HG02610 (cell line): ENCODE data around the gene GBP4.

Experiments
- ATAC-seq: cut with Tn5 transposase; IDR thresholded peaks from one replicate; pipeline ENCODE4 v1.9.1; 2021; ENCODE audit warnings: mild to moderate bottlenecking, moderate library complexity; ENCODE audit not compliant: unreplicated experiment

The GBP4 gene

DNA sequence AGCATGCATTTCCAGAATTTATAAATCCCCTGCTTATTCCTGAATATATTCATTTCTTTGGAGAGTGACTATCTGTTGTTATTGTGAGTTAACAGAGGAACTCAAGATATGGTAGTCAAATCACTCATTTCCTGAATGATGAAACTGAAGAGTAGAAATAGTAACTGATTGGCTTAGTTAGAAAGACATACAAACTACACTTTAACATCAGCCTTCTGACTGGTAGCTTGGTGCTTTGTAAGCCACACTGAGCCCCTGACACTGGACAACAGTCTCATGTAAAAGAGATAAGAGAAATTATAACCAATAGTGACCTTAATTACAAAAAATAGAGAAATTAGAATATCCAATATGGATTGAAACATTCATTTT lies 27.7 kb downstream of the GBP4 start:
- ATAC-seq = no peak

DNA sequence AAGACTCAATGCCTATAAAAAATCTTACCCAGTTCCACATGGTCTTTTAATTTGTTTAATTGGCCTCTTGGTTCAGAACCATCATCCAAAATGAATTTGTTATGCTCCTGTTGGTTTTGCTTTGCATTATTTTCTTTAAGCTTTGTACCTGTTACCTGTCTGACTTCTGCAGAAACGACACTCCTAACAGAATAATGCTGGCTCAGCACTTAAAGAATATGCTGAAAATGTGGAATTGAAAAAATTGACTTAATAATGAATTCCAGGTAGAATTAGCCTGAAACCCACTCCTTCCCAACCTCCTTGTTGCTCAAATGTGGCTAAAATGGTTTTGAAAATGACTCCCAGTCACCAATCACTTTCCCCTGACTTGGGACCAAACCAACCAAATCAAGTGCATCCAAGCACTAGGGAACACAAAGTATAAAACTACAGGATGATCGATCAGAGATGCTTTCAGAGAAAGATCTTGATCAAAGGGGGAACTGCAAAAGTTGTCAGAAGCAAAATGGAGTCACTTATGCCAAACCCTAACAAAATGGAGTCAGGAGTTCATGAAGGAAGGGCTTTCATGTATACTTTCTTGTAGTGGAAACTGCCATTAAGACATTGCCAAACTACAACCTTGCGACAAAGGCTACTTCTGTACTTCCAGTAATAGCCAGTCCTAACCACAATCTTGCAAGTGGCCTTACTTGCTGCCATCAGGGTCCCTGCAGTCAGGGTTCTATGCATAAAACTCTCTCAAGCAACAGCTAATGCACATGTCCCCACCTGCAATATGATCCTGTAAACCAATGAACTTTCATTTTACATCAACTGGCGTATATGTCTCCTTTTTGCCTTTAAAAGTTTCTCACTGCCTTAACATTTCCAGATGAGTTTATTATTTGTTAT lies 28.3 kb downstream of the GBP4 start:
- ATAC-seq = no peak

DNA sequence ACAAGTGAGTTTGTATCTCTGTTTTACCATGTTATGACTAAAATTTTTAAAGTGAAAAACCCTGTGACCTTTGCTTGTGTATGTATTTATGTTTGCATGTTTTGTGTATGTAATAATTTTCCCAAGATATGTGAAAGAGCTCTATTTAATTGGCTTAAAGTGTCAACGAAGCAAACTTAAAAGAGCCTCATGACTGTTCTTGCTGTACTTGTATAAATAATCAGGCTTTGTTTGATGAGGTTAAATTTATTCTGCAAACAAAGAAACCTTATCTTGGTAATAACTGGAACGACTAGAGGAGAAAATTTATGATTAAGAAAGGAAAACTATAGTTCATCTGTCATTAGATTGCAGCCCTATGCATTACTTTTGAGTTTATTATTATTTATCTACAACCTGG lies 29.6 kb downstream of the GBP4 start:
- ATAC-seq = no peak

DNA sequence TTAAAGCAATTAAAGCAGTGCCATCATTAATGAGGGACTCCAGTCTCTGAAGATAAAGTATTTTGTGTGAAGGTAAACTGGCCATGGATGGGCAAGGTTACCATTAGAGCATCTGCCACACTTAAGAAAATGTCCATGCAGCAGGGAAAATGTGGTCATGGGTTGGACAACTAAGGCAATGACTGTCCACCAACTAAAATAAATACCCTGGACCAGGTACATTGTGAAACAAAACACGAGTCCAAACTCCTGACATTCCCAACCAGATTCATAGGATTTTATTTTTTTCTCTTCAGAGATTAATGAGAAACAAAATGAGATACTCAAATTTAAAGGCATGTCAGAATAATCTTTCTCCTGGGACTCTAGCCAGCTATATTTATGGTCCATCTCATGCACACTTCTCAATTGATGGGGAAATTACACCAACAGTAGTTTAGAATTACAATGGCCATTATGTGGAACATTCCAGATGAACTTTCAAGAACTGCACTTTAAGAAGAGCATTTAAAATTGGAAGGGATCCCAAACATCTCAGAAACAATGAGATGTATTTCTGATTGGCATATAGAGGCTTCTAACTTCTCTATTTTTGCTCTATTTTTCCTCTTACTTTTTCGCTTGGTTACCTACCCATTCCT lies 31.0 kb downstream of the GBP4 start:
- no peak for ATAC-seq

DNA sequence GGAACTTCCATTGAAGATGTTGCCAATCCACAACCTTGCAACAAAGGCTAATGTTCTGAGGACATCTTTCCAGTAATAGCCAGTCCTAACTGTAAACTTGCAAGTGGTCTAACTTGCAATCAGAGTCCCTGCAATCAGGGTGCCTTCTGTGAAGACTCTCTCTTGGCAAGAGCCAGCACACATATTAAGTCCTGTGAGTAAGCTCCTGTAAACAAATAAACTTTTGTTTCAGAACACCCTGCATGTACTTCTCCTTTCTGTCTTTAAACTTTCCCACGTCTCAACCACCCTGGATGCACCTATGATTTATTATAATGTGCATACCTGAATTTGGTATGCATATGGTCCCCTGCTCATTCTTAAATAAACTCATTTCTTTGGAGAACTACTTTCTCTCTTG lies 32.0 kb downstream of the GBP4 start:
- no peak for ATAC-seq

DNA sequence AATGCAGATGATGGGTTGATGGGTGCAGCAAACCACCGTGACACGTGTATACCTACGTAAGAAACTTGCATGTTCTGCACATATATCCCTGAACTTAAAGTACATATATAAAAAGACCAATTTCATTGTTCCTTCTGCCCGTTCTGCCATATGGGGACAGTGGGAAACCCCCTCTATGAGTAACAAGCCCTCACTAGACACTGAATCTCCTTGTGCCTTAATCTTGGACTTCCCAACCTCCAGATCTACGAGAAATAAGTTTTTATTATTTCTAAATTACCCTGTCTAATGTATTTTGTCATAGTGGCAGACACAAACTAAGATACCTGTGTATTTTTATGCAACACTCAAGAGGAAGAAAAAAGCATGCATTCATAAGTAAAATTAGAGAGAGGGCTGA lies 32.9 kb downstream of the GBP4 start:
- ATAC-seq = no peak

DNA sequence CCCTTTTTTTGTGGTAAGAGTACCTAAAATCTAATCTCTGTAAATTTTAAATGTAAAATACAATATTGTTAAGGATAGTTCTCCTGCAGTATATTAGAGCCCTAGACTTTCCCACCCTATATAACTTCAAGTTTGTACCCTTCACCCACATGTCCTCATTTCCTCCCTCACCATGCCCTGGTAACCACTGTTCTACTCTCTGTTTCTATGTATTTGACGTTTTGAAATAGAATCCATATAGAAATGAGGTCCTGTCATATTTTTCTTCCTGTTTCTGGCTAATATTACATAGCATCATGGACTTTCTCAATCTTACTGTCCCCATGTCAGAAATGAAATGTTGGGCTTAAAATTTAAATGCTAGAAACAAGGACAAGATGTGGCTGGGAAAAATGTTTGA lies 47.7 kb downstream of the GBP4 start:
- no peak for ATAC-seq

DNA sequence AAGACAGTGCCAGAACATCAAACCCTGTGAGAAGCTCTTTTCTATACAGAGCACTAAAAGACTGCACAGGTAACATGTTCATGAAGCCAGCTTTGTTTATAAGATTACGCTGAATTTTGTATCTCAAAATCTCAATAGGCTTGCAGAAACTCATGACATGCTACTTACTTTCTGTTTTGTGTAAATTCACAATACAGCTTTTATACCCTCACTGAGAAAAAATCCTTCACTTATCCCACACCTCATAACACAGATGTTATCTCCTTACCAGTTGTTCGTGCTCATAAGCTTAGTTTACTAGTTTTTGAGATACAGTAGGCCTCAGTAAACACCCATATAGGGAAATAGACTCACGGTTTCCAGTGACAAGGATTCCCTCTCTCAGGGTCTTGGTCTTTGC lies 48.8 kb downstream of the GBP4 start:
- ATAC-seq = no peak

DNA sequence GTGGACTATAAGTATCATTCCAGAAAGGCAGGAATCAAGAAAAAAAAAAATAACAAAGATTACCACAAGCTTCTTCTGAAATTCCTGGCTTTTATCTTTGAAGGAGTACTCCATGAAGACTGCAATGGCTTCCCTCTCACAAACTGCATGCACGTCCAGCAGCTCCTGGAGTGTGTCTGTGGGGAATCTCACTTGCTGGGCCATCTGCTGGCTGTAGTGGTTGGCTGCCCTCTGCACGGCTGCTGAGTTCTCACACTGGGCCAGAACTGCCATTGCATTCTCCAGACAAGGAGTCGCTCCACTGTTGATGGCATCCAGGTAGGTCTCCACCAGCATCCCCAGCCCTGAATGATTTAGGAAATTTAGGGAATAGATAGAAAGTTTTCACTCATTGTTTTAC lies 49.5 kb downstream of the GBP4 start:
- ATAC-seq = no peak

DNA sequence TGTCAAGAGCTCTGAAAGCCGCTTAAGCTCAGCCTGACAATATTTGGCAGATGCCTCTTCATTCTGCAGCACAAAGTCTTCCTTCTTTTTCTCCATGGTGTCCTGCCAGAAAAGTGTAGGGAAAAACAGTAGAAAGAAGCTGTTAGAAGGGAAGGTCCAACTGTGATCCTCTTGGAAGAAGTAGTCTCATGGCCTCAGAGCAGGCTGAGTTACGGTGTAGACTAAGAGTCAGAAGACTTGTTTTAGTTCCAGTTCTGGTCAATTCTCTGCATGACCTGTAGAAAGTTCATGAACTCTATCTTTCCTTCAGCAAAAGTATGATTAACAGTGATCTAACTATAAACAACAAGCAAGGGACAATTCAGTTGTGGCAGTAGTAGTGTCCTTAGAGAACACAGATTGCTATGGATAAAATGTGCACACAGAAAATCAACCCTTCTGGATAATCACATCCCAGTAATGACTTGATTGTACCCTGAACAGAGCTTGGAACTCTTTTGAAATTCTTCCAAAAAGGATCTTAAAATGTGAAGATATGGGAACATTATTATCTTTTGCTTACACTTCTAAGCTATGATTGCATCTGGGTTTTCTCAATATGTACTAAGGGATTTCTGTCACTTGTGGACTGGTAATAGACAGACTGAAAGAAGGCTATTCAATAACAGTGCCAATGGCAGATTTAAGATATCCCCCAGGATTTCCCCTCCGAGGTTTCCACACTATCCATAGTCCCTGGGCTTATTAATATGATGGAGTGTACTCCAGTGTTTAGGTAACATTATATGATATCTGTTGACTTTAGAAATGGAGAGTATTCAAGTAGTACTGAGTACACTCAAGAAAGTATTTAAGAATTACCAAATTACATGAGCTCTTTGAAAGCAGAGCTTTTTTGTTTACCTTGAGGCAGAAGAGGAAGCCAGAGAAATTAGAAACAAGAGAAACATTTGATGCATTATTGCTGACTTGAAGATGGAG lies 50.8 kb downstream of the GBP4 start:
- no peak for ATAC-seq

DNA sequence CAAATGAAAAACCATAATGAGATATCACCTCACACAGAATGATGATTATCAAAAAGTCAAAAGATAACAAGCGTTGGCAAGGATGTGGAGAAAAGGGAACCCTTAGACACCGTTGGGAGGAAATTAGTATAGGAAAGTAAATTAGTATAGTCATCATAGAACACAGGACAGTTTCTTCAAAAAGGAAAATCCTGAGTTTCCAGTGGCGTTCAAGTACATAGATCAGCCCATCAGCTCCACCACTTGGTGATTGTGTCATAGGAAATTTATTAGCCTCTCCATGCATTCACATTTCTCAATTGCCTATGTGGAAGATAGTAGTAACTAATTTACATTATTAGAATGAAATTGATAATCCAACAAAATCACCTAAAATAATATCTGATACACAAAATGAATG lies 52.0 kb downstream of the GBP4 start:
- ATAC-seq = no peak

DNA sequence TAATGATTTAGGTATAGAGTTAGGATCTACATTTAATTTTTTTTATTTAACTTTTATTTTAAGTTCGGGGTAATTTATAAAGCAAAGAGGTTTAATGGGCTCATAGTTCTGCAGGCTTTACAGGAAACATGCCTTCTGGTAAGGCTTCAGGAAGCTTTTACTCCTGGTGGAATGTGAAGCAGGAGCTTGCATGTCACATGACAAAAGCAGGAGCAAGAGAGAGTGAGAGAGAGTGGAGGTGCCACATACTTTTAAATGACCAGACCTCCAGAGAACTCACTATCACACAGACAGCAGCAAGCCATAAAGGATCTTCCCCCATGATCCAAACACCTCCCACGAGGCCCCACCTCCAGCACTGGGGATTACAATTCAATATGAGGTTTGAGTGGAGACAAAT lies 55.3 kb downstream of the GBP4 start:
- no peak for ATAC-seq

DNA sequence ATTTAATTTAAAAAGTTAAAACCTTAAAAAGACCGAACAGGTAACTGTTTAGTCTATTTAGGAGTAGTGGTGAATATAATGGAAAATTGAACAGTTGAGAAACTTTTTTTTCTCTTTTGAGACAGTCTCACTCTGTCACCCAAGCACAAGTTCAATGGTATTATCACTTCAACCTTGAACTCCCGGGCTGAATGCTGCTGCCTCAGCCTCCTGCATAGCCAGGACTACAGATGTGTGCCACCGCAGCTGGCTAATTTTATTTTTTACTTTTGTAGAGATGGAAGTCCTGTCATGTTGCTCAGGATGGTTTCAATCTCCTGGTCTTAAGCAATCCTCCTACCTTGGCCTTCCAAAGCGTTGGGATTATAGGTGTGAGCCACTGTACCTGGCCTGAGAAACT lies 56.6 kb downstream of the GBP4 start:
- no peak for ATAC-seq

DNA sequence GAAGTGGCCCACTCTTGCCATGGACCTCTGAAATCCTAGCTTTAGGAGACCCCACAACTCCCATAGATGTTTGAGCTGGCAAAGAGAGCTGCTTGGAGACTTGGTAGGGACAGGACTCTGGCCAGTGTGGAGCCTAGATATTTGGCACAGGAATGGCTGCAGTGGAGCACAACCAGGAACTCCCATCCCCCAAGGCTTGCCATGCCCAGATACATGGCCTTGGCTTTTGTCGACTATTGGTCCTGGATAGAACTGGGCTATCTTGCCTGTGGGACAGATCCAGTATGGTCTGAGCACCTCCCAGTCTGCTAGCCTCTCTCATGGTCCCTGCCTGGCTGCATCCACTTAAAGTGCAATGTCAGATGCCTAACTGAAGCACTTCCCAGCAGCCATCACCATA lies 65.0 kb downstream of the GBP4 start:
- ATAC-seq = no peak
